ENCODE data around the gene APOL1.

- TF ChIP-seq, protein P1, sequence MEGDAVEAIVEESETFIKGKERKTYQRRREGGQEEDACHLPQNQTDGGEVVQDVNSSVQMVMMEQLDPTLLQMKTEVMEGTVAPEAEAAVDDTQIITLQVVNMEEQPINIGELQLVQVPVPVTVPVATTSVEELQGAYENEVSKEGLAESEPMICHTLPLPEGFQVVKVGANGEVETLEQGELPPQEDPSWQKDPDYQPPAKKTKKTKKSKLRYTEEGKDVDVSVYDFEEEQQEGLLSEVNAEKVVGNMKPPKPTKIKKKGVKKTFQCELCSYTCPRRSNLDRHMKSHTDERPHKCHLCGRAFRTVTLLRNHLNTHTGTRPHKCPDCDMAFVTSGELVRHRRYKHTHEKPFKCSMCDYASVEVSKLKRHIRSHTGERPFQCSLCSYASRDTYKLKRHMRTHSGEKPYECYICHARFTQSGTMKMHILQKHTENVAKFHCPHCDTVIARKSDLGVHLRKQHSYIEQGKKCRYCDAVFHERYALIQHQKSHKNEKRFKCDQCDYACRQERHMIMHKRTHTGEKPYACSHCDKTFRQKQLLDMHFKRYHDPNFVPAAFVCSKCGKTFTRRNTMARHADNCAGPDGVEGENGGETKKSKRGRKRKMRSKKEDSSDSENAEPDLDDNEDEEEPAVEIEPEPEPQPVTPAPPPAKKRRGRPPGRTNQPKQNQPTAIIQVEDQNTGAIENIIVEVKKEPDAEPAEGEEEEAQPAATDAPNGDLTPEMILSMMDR (IDR thresholded peaks at IDR 0.05 in 8 of 11, conservative IDR thresholded peaks at IDR 0.05 in 3 of 11), result no peak
- TF ChIP-seq POLR2AphosphoS5 (IDR thresholded peaks at IDR 0.05) (no peak), POLR2A (IDR thresholded peaks at IDR 0.05) (no peak)
These were observed 44.0 kb upstream of the APOL1 start for GRCh38 chr22:36208914-36209313.
